Measurements from ENCODE around the gene SCUBE1.

Gene SCUBE1

DNA sequence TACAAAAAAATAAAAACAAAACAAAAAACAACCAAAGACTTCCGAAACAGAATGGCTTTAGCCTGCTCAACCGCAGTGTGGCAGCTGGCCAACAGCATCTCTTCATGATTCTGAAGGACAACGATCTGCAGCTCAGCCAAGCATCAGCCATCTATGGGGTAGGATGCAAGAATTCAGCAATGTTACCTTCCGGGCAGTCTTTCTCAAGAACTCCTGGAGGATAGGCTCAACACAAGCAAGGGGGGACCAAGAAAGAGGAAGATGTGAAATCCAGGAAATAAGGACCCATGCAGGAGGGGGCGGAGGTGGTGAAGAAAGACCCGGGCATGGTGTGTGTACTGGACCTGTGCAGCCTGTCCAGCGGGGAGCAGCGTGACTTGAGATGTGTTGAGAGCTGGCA, 195.4 kb downstream of the SCUBE1 start:
- H3K27ac ChIP-seq: no peak overlapping the region
- H3K4me3 ChIP-seq: no peak overlapping the region
- DNase-seq (ENCODE audit: low read depth, low spot score): no peak
- H3K9ac ChIP-seq (ENCODE audit: insufficient read length): no peak overlapping the region
- H3K9me3 ChIP-seq (ENCODE audit: low read depth, low read length): no peaks in the 10 kb centered on the region
- H3K36me3 ChIP-seq (ENCODE audit: insufficient read depth, low read length): no peaks in the 10 kb centered on the region
- TF ChIP-seq FOXP2 (optimal IDR thresholded peaks at IDR 0.05; ENCODE audit: control extremely low read depth, extremely low read length, insufficient read depth) (no peak), EZH2 (IDR thresholded peaks at IDR 0.05) (no peak), POLR2AphosphoS5 (IDR thresholded peaks at IDR 0.05; ENCODE audit: borderline replicate concordance, low read depth, low read length) (no peak)
